Fibroblast of lung (primary cell): Measurements from ENCODE around the gene DIO3.

ENCODE experiments used
- CTCF ChIP-seq, 2 donors: IDR thresholded peaks in 1 of 2; conservative IDR thresholded peaks in 1 of 2; 1 replicate in 1 of 2; 2 replicates in 1 of 2; pipeline ENCODE4 v1.5.1; 2011 to 2012; ENCODE audit warnings: low read length in 2 of 2, control low read depth in 1 of 2, inconsistent platforms in 1 of 2, low read depth in 1 of 2, mild to moderate bottlenecking in 1 of 2
- EZH2 ChIP-seq: IDR thresholded peaks from 2 replicates; pipeline ENCODE4 v1.5.1; 2012; ENCODE audit warnings: low read length, control low read depth, mild to moderate bottlenecking; ENCODE audit errors: missing control alignments

GRCh38 chr14:101563654-101564443 lies 2.6 kb downstream of the DIO3 start:
- TF ChIP-seq CTCF (conservative IDR thresholded peaks at IDR 0.05 in 1 of 2, IDR thresholded peaks at IDR 0.05 in 1 of 2; ENCODE audit: low read depth in 1 of 2, low read length in 2 of 2) (no peak), EZH2 (no peak)
